GM23338 (cell line): Measurements from ENCODE around the gene CERS1. TPM values are rescaled to one million over a fixed set of nuclear protein-coding genes. Genes with fewer than 3 reads are reported as not detected.

Experiments used
- ATAC-seq: fragments of 200-7000 bp; cut with Tn5 transposase; 3 replicates; pipeline ENCODE4 v1.9.1; 2020
- DNase-seq: peaks from one replicate; pipeline ENCODE4 v3.0.0-alpha.2; 2015; ENCODE audit warnings: low spot score
- H2AFZ ChIP-seq: fragments of 200-600 bp; sonication (generic); 2 replicates; pipeline ENCODE4 v1.8.0; 2016; ENCODE audit warnings: antibody characterized with exemption, mild to moderate bottlenecking, moderate library complexity
- H3F3A ChIP-seq: fragments of 200-600 bp; sonication (generic); replicated peaks from 2 replicates; pipeline ENCODE4 v1.8.0; 2017; ENCODE audit warnings: antibody characterized with exemption, mixed run types, low read depth
- H3K27ac ChIP-seq: fragments of 200-600 bp; sonication (generic); 2 replicates; pipeline ENCODE4 v1.6.1; 2016; ENCODE audit warnings: low read depth
- H3K27me3 ChIP-seq: fragments of 200-600 bp; sonication (generic); 2 replicates; pipeline ENCODE4 v1.8.0; 2016; ENCODE audit warnings: mild to moderate bottlenecking, mixed run types, moderate library complexity; ENCODE audit not compliant: insufficient read depth
- H3K36me3 ChIP-seq: fragments of 200-600 bp; sonication (generic); 2 replicates; pipeline ENCODE4 v1.8.0; 2016; ENCODE audit warnings: mild to moderate bottlenecking; ENCODE audit not compliant: insufficient read depth
- H3K4me1 ChIP-seq: fragments of 200-600 bp; sonication (generic); 2 replicates; pipeline ENCODE4 v1.8.0; 2016; ENCODE audit warnings: mild to moderate bottlenecking, moderate library complexity; ENCODE audit not compliant: insufficient read depth
- H3K4me2 ChIP-seq: fragments of 200-600 bp; sonication (generic); 2 replicates; pipeline ENCODE4 v1.7.1; 2017; ENCODE audit warnings: mixed run types
- H3K4me3 ChIP-seq: fragments of 200-600 bp; sonication (generic); 2 replicates; pipeline ENCODE4 v1.6.1; 2016; ENCODE audit warnings: mixed run types
- H3K79me2 ChIP-seq: fragments of 200-600 bp; sonication (generic); replicated peaks from 2 replicates; pipeline ENCODE4 v1.8.0; 2017; ENCODE audit warnings: mild to moderate bottlenecking; ENCODE audit not compliant: insufficient read depth
- H3K9me2 ChIP-seq: fragments of 200-600 bp; sonication (generic); 2 replicates; pipeline ENCODE4 v1.8.0; 2017; ENCODE audit not compliant: insufficient read depth
- H4K20me1 ChIP-seq: fragments of 200-600 bp; sonication (generic); replicated peaks from 2 replicates; pipeline ENCODE4 v1.8.0; 2017; ENCODE audit warnings: mild to moderate bottlenecking; ENCODE audit not compliant: insufficient read depth
- H3K27ac Mint-ChIP-seq: 2 replicates; pipeline ENCODE4 v1.8.0; 2020; ENCODE audit warnings: inconsistent platforms, mild to moderate bottlenecking, moderate library complexity, mixed read lengths
- H3K27me3 Mint-ChIP-seq: 3 replicates; pipeline ENCODE4 v1.8.0; 2022; ENCODE audit warnings: low read depth, mild to moderate bottlenecking, moderate library complexity, mixed read lengths, inconsistent platforms; ENCODE audit not compliant: insufficient read depth, poor library complexity
- H3K36me3 Mint-ChIP-seq: 3 replicates; pipeline ENCODE4 v1.8.0; 2021; ENCODE audit warnings: low read depth, mild to moderate bottlenecking, inconsistent platforms, moderate library complexity, mixed read lengths
- H3K4me1 Mint-ChIP-seq: 3 replicates; pipeline ENCODE4 v1.8.0; 2020; ENCODE audit warnings: mild to moderate bottlenecking, inconsistent platforms, mixed read lengths
- H3K4me3 Mint-ChIP-seq: 3 replicates; pipeline ENCODE4 v1.8.0; 2021; ENCODE audit warnings: moderate library complexity, mild to moderate bottlenecking, inconsistent platforms, mixed read lengths
- H3K9me3 Mint-ChIP-seq: 3 replicates; pipeline ENCODE4 v1.8.0; 2020; ENCODE audit warnings: moderate library complexity, mild to moderate bottlenecking, inconsistent platforms, mixed read lengths
- CREB1 ChIP-seq: fragments of 250-450 bp; sonication (Bioruptor Pico); IDR thresholded peaks from 2 replicates; pipeline ENCODE4 v1.5.0; 2020; ENCODE audit warnings: low read depth, mild to moderate bottlenecking, moderate library complexity
- EZH2 ChIP-seq: fragments of 200-600 bp; sonication (generic); IDR thresholded peaks from one replicate; pipeline ENCODE4 v1.8.0; 2017; ENCODE audit warnings: antibody characterized with exemption, mild to moderate bottlenecking, low read depth; ENCODE audit not compliant: unreplicated experiment
- EZH2phosphoT487 ChIP-seq: fragments of 200-600 bp; sonication (generic); IDR thresholded peaks from one replicate; pipeline ENCODE4 v1.8.1; 2018; ENCODE audit warnings: antibody characterized with exemption; ENCODE audit not compliant: unreplicated experiment
- JUNB ChIP-seq: IDR thresholded peaks from one replicate; pipeline ENCODE4 v1.6.1; 2016; ENCODE audit warnings: antibody characterized with exemption; ENCODE audit not compliant: unreplicated experiment
- NANOG ChIP-seq: IDR thresholded peaks from 2 replicates; pipeline ENCODE4 v1.6.1; 2016; ENCODE audit warnings: antibody characterized with exemption, borderline replicate concordance
- POLR2AphosphoS5 ChIP-seq: IDR thresholded peaks from 2 replicates; pipeline ENCODE4 v1.6.1; 2016; ENCODE audit warnings: antibody characterized with exemption, low read depth
- STAT1 ChIP-seq: IDR thresholded peaks from one replicate; pipeline ENCODE4 v1.6.1; 2016; ENCODE audit warnings: antibody characterized with exemption; ENCODE audit not compliant: unreplicated experiment
- ZNF114 ChIP-seq: fragments of 250-450 bp; sonication (Bioruptor Pico); IDR thresholded peaks from 2 replicates; pipeline ENCODE4 v1.5.0; 2020; ENCODE audit warnings: mild to moderate bottlenecking, moderate library complexity
- ZNF331 ChIP-seq: fragments of 250-450 bp; sonication (Bioruptor Pico); IDR thresholded peaks from 2 replicates; pipeline ENCODE4 v1.5.0; 2020; ENCODE audit warnings: low read depth, mild to moderate bottlenecking, moderate library complexity
- ZNF462 ChIP-seq: fragments of 250-450 bp; sonication (Bioruptor Pico); IDR thresholded peaks from 2 replicates; pipeline ENCODE4 v1.5.0; 2020; ENCODE audit warnings: mild to moderate bottlenecking, moderate library complexity
- polyA plus RNA-seq: library from polyadenylated mRNA; unstranded; fragments of >200 nt; fragmentation: Nextera tagmentation; extraction: Ambion mirVana; gene quantifications from 2 replicates; pipeline ENCODE4 v1.2.1, GENCODE V29; 2016
- total RNA-seq: library from RNA; depleted of rRNA; stranded (reverse); fragments of >200 nt; shearing (Covaris generic); gene quantifications from 2 replicates; pipeline ENCODE4 v1.2.3, GENCODE V29; 2014
- TF ChIP-seq, protein P1 (sequence below): IDR thresholded peaks from one replicate; pipeline ENCODE4 v1.6.1; 2018; ENCODE audit warnings: antibody characterized with exemption; ENCODE audit not compliant: unreplicated experiment

Gene CERS1
- total and polyA plus RNA-seq, 2 experiments from 2014 or later = 11.1 to 12.2 TPM

GRCh38 chr19:18845961-18846360 lies 50.0 kb downstream of the CERS1 start:
- peaks cover 5% of the 10 kb centered on the region for H3K27me3 Mint-ChIP-seq
- no peaks in the 10 kb centered on the region for H3K27me3 ChIP-seq
- no peak overlapping the region for H3K27ac Mint-ChIP-seq
- H3K36me3 Mint-ChIP-seq = peaks cover 37% of the 10 kb centered on the region
- no peaks in the 10 kb centered on the region for H3K9me2 ChIP-seq
- H3K79me2 ChIP-seq = peaks cover 80% of the 10 kb centered on the region
- no peaks in the 10 kb centered on the region for H3K9me3 Mint-ChIP-seq
- peaks cover 6% of the 10 kb centered on the region for H3K4me1 ChIP-seq
- no peak overlapping the region for H3K4me3 Mint-ChIP-seq
- H3F3A ChIP-seq = peaks cover 16% of the 10 kb centered on the region
- no peak overlapping the region for H2AFZ ChIP-seq
- no peak for ATAC-seq
- peaks cover 16% of the 10 kb centered on the region for H3K4me1 Mint-ChIP-seq
- H3K4me3 ChIP-seq = no peak overlapping the region
- DNase-seq = no peak
- TF ChIP-seq JUNB (no peak), EZH2 (no peak), STAT1 (no peak), CREB1 (CRISPR knock-in tag) (no peak), POLR2AphosphoS5 (no peak), NANOG (no peak), ZNF331 (CRISPR knock-in tag) (no peak), EZH2phosphoT487 (no peak), ZNF114 (no peak), ZNF462 (CRISPR knock-in tag) (no peak)
- TF ChIP-seq, protein P1, sequence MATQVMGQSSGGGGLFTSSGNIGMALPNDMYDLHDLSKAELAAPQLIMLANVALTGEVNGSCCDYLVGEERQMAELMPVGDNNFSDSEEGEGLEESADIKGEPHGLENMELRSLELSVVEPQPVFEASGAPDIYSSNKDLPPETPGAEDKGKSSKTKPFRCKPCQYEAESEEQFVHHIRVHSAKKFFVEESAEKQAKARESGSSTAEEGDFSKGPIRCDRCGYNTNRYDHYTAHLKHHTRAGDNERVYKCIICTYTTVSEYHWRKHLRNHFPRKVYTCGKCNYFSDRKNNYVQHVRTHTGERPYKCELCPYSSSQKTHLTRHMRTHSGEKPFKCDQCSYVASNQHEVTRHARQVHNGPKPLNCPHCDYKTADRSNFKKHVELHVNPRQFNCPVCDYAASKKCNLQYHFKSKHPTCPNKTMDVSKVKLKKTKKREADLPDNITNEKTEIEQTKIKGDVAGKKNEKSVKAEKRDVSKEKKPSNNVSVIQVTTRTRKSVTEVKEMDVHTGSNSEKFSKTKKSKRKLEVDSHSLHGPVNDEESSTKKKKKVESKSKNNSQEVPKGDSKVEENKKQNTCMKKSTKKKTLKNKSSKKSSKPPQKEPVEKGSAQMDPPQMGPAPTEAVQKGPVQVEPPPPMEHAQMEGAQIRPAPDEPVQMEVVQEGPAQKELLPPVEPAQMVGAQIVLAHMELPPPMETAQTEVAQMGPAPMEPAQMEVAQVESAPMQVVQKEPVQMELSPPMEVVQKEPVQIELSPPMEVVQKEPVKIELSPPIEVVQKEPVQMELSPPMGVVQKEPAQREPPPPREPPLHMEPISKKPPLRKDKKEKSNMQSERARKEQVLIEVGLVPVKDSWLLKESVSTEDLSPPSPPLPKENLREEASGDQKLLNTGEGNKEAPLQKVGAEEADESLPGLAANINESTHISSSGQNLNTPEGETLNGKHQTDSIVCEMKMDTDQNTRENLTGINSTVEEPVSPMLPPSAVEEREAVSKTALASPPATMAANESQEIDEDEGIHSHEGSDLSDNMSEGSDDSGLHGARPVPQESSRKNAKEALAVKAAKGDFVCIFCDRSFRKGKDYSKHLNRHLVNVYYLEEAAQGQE = no peak
- H3K4me2 ChIP-seq = no peak overlapping the region
- peaks cover 62% of the 10 kb centered on the region for H4K20me1 ChIP-seq
- H3K36me3 ChIP-seq = peaks cover 23% of the 10 kb centered on the region
- no peak overlapping the region for H3K27ac ChIP-seq
